ENCODE results near the gene ZNF609.

DNA sequence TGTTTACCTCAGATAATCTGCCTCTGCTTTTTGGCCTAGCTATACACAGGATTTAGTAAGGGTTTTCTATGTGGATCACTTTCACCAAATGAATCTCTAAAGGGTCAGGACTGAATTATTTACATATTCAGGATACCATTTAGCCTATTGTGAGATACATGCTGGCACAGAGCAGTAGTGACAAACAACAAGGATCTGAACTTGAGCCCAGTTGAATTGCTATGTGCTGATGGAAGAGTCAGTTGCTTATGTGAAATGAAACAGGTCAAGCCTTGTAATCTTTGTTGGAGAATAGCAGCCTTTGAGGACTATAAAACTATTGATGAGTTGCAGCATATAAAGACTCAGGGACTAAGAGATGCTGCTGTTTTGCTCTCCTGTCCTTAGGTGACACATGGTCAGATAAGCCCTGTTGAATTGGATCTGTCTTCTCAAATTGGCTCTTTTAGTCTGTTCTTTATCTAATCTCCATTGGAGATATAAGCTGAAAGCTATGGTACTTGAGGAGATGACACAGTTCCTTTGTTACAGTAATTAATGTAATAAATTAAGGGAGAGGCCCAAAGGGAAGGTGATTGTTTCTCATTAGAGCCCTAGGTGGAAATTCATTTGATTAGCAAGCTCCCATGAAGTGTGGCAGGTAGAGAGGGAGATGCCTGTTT is 30.4 kb downstream of the ZNF609 start:
- TF ChIP-seq CTCF (IDR thresholded peaks at IDR 0.05) (no peak), POLR2A (IDR thresholded peaks at IDR 0.05) (no peak)

Data from body of pancreas (tissue), 4 donors.